A549 (cell line): ENCODE results near the gene CLSTN1.

ENCODE experiments used
- CTCF ChIP-seq: fragments of >200 bp; sonication (Bioruptor Twin); formaldehyde crosslinking; IDR thresholded peaks from 3 replicates; pipeline ENCODE4 v1.5.1; 2016
- JUN ChIP-seq, 2 experiments: fragments of >200 bp; sonication (Bioruptor Twin); formaldehyde crosslinking; IDR thresholded peaks; 2 replicates in 1 of 2; 3 replicates in 1 of 2; pipeline ENCODE4 v1.6.1; 2016 to 2017
- MAX ChIP-seq: IDR thresholded peaks from 2 replicates; pipeline ENCODE4 v1.6.1; 2012
- MYC ChIP-seq: IDR thresholded peaks from 2 replicates; pipeline ENCODE4 v1.6.1; 2012; ENCODE audit warnings: mild to moderate bottlenecking, inconsistent platforms, low read length, improper control_type of control experiment, borderline replicate concordance
- NR3C1 ChIP-seq: fragments of >200 bp; sonication (Bioruptor Twin); formaldehyde crosslinking; IDR thresholded peaks from 3 replicates; pipeline ENCODE4 v1.6.1; 2017
- POLR2A ChIP-seq: IDR thresholded peaks from 2 replicates; pipeline ENCODE4 v1.6.1; 2012; ENCODE audit warnings: mild to moderate bottlenecking, low read length
- RAD21 ChIP-seq, 2 experiments: fragments of >200 bp in 1 of 2; sonication (Bioruptor Twin) in 1 of 2; formaldehyde crosslinking in 1 of 2; IDR thresholded peaks in 1 of 2; conservative IDR thresholded peaks in 1 of 2; 2 replicates in 1 of 2; 3 replicates in 1 of 2; pipeline ENCODE4 v1.6.1; 2012 to 2018; ENCODE audit warnings: inconsistent platforms in 1 of 2
- RFX5 ChIP-seq: fragments of 450-650 bp; IDR thresholded peaks from 2 replicates; pipeline ENCODE4 v1.7.1; 2014; ENCODE audit warnings: antibody characterized with exemption, mild to moderate bottlenecking, moderate library complexity
- USF2 ChIP-seq: fragments of 450-650 bp; IDR thresholded peaks from 2 replicates; pipeline ENCODE4 v1.6.1; 2014; ENCODE audit warnings: antibody characterized with exemption

- no peak for TF ChIP-seq CTCF
- TF ChIP-seq MAX: no peak
- no peak for TF ChIP-seq USF2
- TF ChIP-seq MYC: no peak
- TF ChIP-seq RFX5: no peak
- no peak for TF ChIP-seq RAD21 (conservative IDR thresholded peaks at IDR 0.05 in 1 of 2, IDR thresholded peaks at IDR 0.05 in 1 of 2)
- TF ChIP-seq POLR2A: no peak
- no peak for TF ChIP-seq NR3C1
- no peak for TF ChIP-seq JUN (IDR thresholded peaks at IDR 0.05)
Measured at GRCh38 chr1:9853249-9853595, 29.5 kb upstream of the CLSTN1 start.
